Ovary (tissue), 3 donors: ENCODE data around the gene SH3PXD2A.

Experiments used
- EP300 ChIP-seq: sonication (generic); formaldehyde crosslinking; IDR thresholded peaks from one replicate; pipeline ENCODE4 v1.6.1; 2017; ENCODE audit warnings: antibody characterized with exemption
- POLR2A ChIP-seq: fragments of 450-650 bp; IDR thresholded peaks from one replicate; pipeline ENCODE4 v1.6.1; 2017; ENCODE audit warnings: antibody characterized with exemption, mild to moderate bottlenecking, moderate library complexity
- TF ChIP-seq, protein P1 (sequence below), 3 donors: fragments of 450-650 bp in 2 of 3; fragments of 200-600 bp in 1 of 3; IDR thresholded peaks; one replicate each; pipeline versions ENCODE4 v1.5.1 to v1.8.0; 2016 to 2022; ENCODE audit warnings: antibody characterized with exemption in 3 of 3, mild to moderate bottlenecking in 1 of 3
- donor health status: DM: no; HTN: no; CAD: no.

DNA sequence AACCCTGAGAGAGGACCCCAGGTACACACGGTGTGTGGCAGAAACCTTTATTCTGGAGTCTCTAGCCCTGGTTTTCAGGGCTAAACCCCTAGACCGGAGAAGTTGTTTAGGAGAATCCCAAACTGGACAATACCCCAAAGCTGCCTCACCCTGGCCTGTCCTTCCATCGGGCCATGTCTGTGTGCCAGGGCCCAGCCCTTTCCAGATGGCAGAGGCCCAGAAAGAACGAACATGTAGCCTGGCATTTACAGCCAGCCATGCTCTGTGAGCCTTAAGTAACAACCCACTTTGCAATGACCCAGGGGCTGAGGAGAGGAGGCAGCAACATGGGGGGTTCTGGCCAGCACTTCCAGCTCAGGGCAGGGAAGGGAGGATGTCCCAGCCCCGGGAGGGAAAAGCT, 219.8 kb downstream of the SH3PXD2A start:
- TF ChIP-seq, protein P1, sequence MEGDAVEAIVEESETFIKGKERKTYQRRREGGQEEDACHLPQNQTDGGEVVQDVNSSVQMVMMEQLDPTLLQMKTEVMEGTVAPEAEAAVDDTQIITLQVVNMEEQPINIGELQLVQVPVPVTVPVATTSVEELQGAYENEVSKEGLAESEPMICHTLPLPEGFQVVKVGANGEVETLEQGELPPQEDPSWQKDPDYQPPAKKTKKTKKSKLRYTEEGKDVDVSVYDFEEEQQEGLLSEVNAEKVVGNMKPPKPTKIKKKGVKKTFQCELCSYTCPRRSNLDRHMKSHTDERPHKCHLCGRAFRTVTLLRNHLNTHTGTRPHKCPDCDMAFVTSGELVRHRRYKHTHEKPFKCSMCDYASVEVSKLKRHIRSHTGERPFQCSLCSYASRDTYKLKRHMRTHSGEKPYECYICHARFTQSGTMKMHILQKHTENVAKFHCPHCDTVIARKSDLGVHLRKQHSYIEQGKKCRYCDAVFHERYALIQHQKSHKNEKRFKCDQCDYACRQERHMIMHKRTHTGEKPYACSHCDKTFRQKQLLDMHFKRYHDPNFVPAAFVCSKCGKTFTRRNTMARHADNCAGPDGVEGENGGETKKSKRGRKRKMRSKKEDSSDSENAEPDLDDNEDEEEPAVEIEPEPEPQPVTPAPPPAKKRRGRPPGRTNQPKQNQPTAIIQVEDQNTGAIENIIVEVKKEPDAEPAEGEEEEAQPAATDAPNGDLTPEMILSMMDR (IDR thresholded peaks at IDR 0.05), result no peak
- TF ChIP-seq POLR2A (no peak), EP300 (no peak)
